ENCODE results near the gene SLC16A6.
"Not testable (repeated sequence)": the region's sequence is repeated elsewhere in the genome, so short reads cannot be mapped to it uniquely, and the experiment has no call there.

GRCh38 chr17:68225055-68225454 lies 65.9 kb downstream of the SLC16A6 start:
- TF ChIP-seq CTCF (conservative IDR thresholded peaks at IDR 0.05 in 1 of 2, IDR thresholded peaks at IDR 0.05 in 1 of 2; ENCODE audit: extremely low read depth in 1 of 2, insufficient read depth in 1 of 2, low read depth in 1 of 2, low read length in 2 of 2); EZH2 (IDR thresholded peaks at IDR 0.05; ENCODE audit: borderline replicate concordance, low read length): not testable (repeated sequence)
